Measurements from ENCODE around the gene FAM53B. TPM values are rescaled to one million over a fixed set of nuclear protein-coding genes. Genes with fewer than 3 reads are reported as not detected.

The FAM53B gene
- total RNA-seq, 2 donors from 2014 or later, result 19.3 to 22.6 TPM

DNA sequence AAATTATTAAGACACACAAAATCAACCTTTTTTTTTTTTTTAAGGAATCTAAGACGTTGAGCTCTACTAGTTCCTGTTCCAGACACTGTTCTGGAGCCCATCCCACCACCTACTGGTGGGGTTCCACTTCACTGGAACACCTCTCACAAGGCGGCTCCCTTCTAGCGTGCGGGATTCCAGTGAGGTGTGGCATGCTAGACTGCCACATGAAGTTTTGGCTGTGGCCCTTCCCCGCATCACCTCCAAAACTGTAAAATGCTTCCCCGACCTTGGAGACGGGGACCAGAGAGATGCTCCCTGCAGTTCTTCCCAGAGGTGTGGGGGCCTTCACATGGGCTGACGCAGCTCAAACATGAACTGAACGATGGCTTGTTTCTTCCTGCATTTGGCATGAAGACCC lies 12.6 kb downstream of the FAM53B start:
- H3K27ac Mint-ChIP-seq, result no peak overlapping the region
- no peak for DNase-seq
- Histone ChIP-seq H3K9ac (ENCODE audit: extremely low read depth, low read length, poor library complexity, severe bottlenecking) (no peak overlapping the region), H3K36me3 (ENCODE audit: control insufficient read depth, insufficient read depth, low read length) (no peaks in the 10 kb centered on the region), H3K27ac (ENCODE audit: low read depth, low read length) (no peak overlapping the region), H3K9me3 (ENCODE audit: control insufficient read depth, low read length) (no peaks in the 10 kb centered on the region), H3K4me3 (ENCODE audit: low read length) (no peak overlapping the region), H3K27me3 (ENCODE audit: control insufficient read depth, insufficient read depth, low read length, poor library complexity, severe bottlenecking) (no peaks in the 10 kb centered on the region), H3K4me1 (ENCODE audit: control insufficient read depth, insufficient read depth, low read length) (peaks cover 5% of the 10 kb centered on the region)
- H3K27me3 Mint-ChIP-seq (ENCODE audit: insufficient read depth), result no peaks in the 10 kb centered on the region
- peaks cover 5% of the 10 kb centered on the region for H3K36me3 Mint-ChIP-seq (ENCODE audit: low read depth)
- TF ChIP-seq, protein P1, sequence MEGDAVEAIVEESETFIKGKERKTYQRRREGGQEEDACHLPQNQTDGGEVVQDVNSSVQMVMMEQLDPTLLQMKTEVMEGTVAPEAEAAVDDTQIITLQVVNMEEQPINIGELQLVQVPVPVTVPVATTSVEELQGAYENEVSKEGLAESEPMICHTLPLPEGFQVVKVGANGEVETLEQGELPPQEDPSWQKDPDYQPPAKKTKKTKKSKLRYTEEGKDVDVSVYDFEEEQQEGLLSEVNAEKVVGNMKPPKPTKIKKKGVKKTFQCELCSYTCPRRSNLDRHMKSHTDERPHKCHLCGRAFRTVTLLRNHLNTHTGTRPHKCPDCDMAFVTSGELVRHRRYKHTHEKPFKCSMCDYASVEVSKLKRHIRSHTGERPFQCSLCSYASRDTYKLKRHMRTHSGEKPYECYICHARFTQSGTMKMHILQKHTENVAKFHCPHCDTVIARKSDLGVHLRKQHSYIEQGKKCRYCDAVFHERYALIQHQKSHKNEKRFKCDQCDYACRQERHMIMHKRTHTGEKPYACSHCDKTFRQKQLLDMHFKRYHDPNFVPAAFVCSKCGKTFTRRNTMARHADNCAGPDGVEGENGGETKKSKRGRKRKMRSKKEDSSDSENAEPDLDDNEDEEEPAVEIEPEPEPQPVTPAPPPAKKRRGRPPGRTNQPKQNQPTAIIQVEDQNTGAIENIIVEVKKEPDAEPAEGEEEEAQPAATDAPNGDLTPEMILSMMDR (conservative IDR thresholded peaks at IDR 0.05), result no peak
- H3K4me1 Mint-ChIP-seq, result peaks cover 21% of the 10 kb centered on the region
- 93% methylated on average over 6 to 9 of the region's 9 CpGs for WGBS, 2 experiments (ENCODE audit: insufficient coverage in 1 of 2, insufficient read length in 1 of 2)
- H3K9me3 Mint-ChIP-seq, result no peaks in the 10 kb centered on the region
- H3K4me3 Mint-ChIP-seq, result no peak overlapping the region

DNA sequence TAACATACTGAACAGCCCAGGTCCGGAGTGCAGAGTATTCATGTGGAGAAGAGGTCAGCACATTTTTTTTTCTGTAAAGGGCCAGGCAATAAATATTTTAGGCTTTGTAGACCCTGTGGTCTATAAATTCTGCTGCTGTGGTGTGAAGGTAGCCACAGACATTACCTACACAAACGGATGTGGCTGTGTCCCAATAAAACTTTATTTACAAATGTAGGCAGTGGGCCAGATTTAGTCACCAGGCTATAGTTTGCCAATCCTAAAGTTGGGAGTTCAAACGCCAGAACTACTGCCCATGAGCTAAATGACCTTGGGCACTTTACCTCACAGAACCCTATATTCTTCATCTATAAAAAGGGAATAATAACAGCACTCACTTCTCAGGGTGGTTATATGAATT lies 13.4 kb downstream of the FAM53B start:
- Mint-ChIP-seq H3K27ac (no peak overlapping the region), H3K9me3 (no peaks in the 10 kb centered on the region), H3K4me3 (no peak overlapping the region), H3K36me3 (ENCODE audit: low read depth) (peaks cover 5% of the 10 kb centered on the region), H3K4me1 (peaks cover 21% of the 10 kb centered on the region), H3K27me3 (ENCODE audit: insufficient read depth) (no peaks in the 10 kb centered on the region)
- no peaks in the 10 kb centered on the region for H3K36me3 ChIP-seq (ENCODE audit: control insufficient read depth, insufficient read depth, low read length)
- H3K9me3 ChIP-seq (ENCODE audit: control insufficient read depth, low read length), result no peaks in the 10 kb centered on the region
- H3K4me1 ChIP-seq (ENCODE audit: control insufficient read depth, insufficient read depth, low read length), result peaks cover 5% of the 10 kb centered on the region
- H3K9ac ChIP-seq (ENCODE audit: extremely low read depth, low read length, poor library complexity, severe bottlenecking), result no peak overlapping the region
- no peak overlapping the region for H3K4me3 ChIP-seq (ENCODE audit: low read length)
- 85 to 90% methylated on average over 2 to 3 of the region's 3 CpGs for WGBS, 2 experiments (ENCODE audit: insufficient coverage in 1 of 2, insufficient read length in 1 of 2)
- no peaks in the 10 kb centered on the region for H3K27me3 ChIP-seq (ENCODE audit: control insufficient read depth, insufficient read depth, low read length, poor library complexity, severe bottlenecking)
- H3K27ac ChIP-seq (ENCODE audit: low read depth, low read length), result no peak overlapping the region
- no peak for DNase-seq
- TF ChIP-seq, protein P1 (conservative IDR thresholded peaks at IDR 0.05), result no peak

DNA sequence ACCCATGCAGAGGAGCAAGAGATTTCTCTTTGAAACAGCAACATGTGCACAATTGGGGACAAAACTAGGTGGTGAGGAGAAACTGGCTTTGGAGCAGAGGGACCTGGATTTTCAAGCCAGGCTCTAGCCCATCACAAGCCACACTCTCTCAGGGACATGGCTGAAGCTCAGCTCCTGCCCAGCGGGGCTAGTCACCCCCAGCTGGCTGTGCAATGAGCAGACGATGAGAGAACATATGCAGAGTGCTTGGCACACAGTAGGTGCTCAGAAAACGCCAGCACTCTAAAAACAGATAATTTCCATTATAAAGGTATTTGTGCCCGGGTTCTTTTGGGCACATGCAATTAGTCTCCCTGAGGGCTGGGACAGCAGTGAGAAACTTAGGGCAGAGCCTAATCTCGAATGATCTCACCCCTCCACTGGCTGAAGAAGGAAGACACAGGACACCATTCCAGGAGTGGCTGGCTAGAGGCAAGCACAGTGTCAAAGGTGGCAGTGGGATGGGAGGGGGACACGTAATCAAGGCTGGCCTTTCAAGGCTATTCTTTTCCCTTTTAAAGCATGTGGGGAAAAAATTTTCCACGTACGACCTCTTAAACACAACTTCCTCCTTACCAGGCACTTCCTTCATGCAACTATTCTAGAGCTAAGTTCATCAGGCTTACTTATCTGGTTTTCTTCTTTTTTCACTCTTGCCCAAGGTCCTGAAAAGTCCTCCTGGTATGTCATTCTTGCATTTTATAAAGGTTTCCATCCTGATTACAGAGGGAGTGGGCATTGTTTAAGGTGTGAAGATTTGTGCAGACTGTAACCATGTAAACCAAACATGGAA lies 15.1 kb downstream of the FAM53B start:
- TF ChIP-seq, protein P1 (conservative IDR thresholded peaks at IDR 0.05), result no peak
- 77% methylated on average over 4 to 8 of the region's 8 CpGs for WGBS, 2 experiments (ENCODE audit: insufficient coverage in 1 of 2, insufficient read length in 1 of 2)
- Histone ChIP-seq H3K27me3 (ENCODE audit: control insufficient read depth, insufficient read depth, low read length, poor library complexity, severe bottlenecking) (no peaks in the 10 kb centered on the region), H3K9me3 (ENCODE audit: control insufficient read depth, low read length) (no peaks in the 10 kb centered on the region), H3K27ac (ENCODE audit: low read depth, low read length) (no peak overlapping the region), H3K9ac (ENCODE audit: extremely low read depth, low read length, poor library complexity, severe bottlenecking) (no peak overlapping the region), H3K36me3 (ENCODE audit: control insufficient read depth, insufficient read depth, low read length) (no peaks in the 10 kb centered on the region), H3K4me3 (ENCODE audit: low read length) (no peak overlapping the region), H3K4me1 (ENCODE audit: control insufficient read depth, insufficient read depth, low read length) (peaks cover 14% of the 10 kb centered on the region)
- H3K4me3 Mint-ChIP-seq, result no peak overlapping the region
- H3K36me3 Mint-ChIP-seq (ENCODE audit: low read depth), result peaks cover 8% of the 10 kb centered on the region
- H3K27ac Mint-ChIP-seq, result no peak overlapping the region
- no peaks in the 10 kb centered on the region for H3K9me3 Mint-ChIP-seq
- H3K27me3 Mint-ChIP-seq (ENCODE audit: insufficient read depth), result no peaks in the 10 kb centered on the region
- DNase-seq, result no peak
- H3K4me1 Mint-ChIP-seq, result peaks cover 24% of the 10 kb centered on the region
